Tibial artery (tissue), 4 donors: ENCODE data around the gene MAP6.
A peak's percentile ranks its signal among the peaks of the same experiment; 100 is the strongest.

ENCODE experiments used
- DNase-seq, 2 donors: peaks; one replicate each; pipeline ENCODE4 v3.0.0-alpha.2; 2019
- H3K27ac ChIP-seq, 2 donors: fragments of 200-600 bp; sonication (generic) in 1 of 2; 1 replicate in 1 of 2; 2 replicates in 1 of 2; pipeline ENCODE4 v1.5.1; 2018 to 2019; ENCODE audit warnings: mild to moderate bottlenecking in 1 of 2
- H3K27me3 ChIP-seq, 2 donors: fragments of 200-600 bp; sonication (generic) in 1 of 2; one replicate each; pipeline versions ENCODE4 v1.5.1 to v1.6.0; 2016 to 2019
- H3K36me3 ChIP-seq, 3 donors: fragments of 200-600 bp; sonication (generic) in 2 of 3; one replicate each; pipeline ENCODE4 v1.5.1; 2016 to 2019; ENCODE audit warnings: mild to moderate bottlenecking in 2 of 3
- H3K4me1 ChIP-seq, 4 donors: fragments of 200-600 bp; sonication (generic) in 2 of 4; 1 replicate in 3 of 4; 2 replicates in 1 of 4; pipeline ENCODE4 v1.5.1; 2016 to 2019
- H3K4me3 ChIP-seq, 2 donors: fragments of 200-600 bp; sonication (generic) in 1 of 2; 1 replicate in 1 of 2; 2 replicates in 1 of 2; pipeline ENCODE4 v1.5.1; 2018 to 2019; ENCODE audit warnings: mild to moderate bottlenecking in 2 of 2
- H3K9me3 ChIP-seq, 3 donors: fragments of 200-600 bp; sonication (generic) in 1 of 3; one replicate each; pipeline ENCODE4 v1.5.1; 2016 to 2019
- CTCF ChIP-seq, 2 experiments: fragments of 200-600 bp in 1 of 2; fragments of 450-650 bp in 1 of 2; IDR thresholded peaks; one replicate each; pipeline ENCODE4 v1.5.1; 2017 to 2019; ENCODE audit warnings: antibody characterized with exemption in 2 of 2, mild to moderate bottlenecking in 1 of 2, moderate library complexity in 1 of 2
- intact Hi-C: fragments of 100-400 bp; cut with DNase I; formaldehyde crosslinking; loops from one replicate; pipeline ENCODE4 v1.15.0; 2023; ENCODE audit warnings: low total_unique reads

MAP6 gene

GRCh38 chr11:75644946-75645345 lies 23.9 kb downstream of the MAP6 start:
- Histone ChIP-seq H3K27ac (no peak overlapping the region), H3K36me3 (no peaks in the 10 kb centered on the region), H3K9me3 (no peaks in the 10 kb centered on the region), H3K27me3 (no peaks in the 10 kb centered on the region), H3K4me3 (no peak overlapping the region), H3K4me1 (peaks cover 0 to 4% (median 3%) of the 10 kb centered on the region in 4 donors)
- DNase-seq = no peak
- intact Hi-C loops = no loop called here
- no peak for TF ChIP-seq CTCF (IDR thresholded peaks at IDR 0.05)

GRCh38 chr11:75644370-75644769 lies 24.5 kb downstream of the MAP6 start:
- no peak for DNase-seq
- no peak for TF ChIP-seq CTCF (IDR thresholded peaks at IDR 0.05)
- no peaks in the 10 kb centered on the region for H3K36me3 ChIP-seq
- no peak overlapping the region for H3K4me3 ChIP-seq
- no peak overlapping the region for H3K27ac ChIP-seq
- no peaks in the 10 kb centered on the region for H3K9me3 ChIP-seq
- H3K27me3 ChIP-seq = no peaks in the 10 kb centered on the region
- intact Hi-C loops = no loop called here
- peaks cover 0 to 10% (median 8%) of the 10 kb centered on the region in 4 donors for H3K4me1 ChIP-seq

GRCh38 chr11:75642402-75643113 lies 26.3 kb downstream of the MAP6 start:
- intact Hi-C loops = no loop called here
- no peak overlapping the region for H3K27ac ChIP-seq

GRCh38 chr11:75639762-75640181 lies 29.1 kb downstream of the MAP6 start:
- peak; percentile 79 to 84 for DNase-seq
- Histone ChIP-seq H3K9me3 (no peaks in the 10 kb centered on the region), H3K36me3 (no peaks in the 10 kb centered on the region), H3K4me3 (no peak overlapping the region), H3K27ac (no peak overlapping the region), H3K4me1 (peaks cover 0 to 22% (median 13%) of the 10 kb centered on the region in 4 donors), H3K27me3 (no peaks in the 10 kb centered on the region)
- TF ChIP-seq CTCF (IDR thresholded peaks at IDR 0.05) = no peak
- intact Hi-C loops = no loop called here

More at GRCh38 chr11:75642402-75643113, 26.3 kb downstream of the MAP6 start:
- DNase-seq = no peak
- TF ChIP-seq CTCF (IDR thresholded peaks at IDR 0.05) = no peak
- no peaks in the 10 kb centered on the region for H3K9me3 ChIP-seq
- no peaks in the 10 kb centered on the region for H3K36me3 ChIP-seq
- no peaks in the 10 kb centered on the region for H3K27me3 ChIP-seq
- peaks cover 0 to 11% (median 8%) of the 10 kb centered on the region in 4 donors for H3K4me1 ChIP-seq
- H3K4me3 ChIP-seq = no peak overlapping the region

GRCh38 chr11:75637998-75638397 lies 30.8 kb downstream of the MAP6 start:
- H3K36me3 ChIP-seq = no peaks in the 10 kb centered on the region
- no peaks in the 10 kb centered on the region for H3K9me3 ChIP-seq
- H3K27me3 ChIP-seq = no peaks in the 10 kb centered on the region
- DNase-seq = no peak
- no peak overlapping the region for H3K27ac ChIP-seq
- peaks cover 0 to 22% (median 13%) of the 10 kb centered on the region in 4 donors for H3K4me1 ChIP-seq
- no peak overlapping the region for H3K4me3 ChIP-seq
- intact Hi-C loops = no loop called here
- TF ChIP-seq CTCF (IDR thresholded peaks at IDR 0.05) = no peak
